ENCODE results near the gene SHISAL2A.

SHISAL2A gene

GRCh38 chr1:52600533-52601179, 32.3 kb upstream of the SHISAL2A start:
- Histone ChIP-seq H3K4me1 (ENCODE audit: control insufficient read depth, insufficient read depth, low read length) (peaks cover 8% of the 10 kb centered on the region; the same call in 1 of the 2 replicates), H3K9me3 (ENCODE audit: control insufficient read depth, insufficient read depth, low read length) (no peaks in the 10 kb centered on the region), H3K27me3 (ENCODE audit: control insufficient read depth, insufficient read depth, low read length) (peaks cover 41% of the 10 kb centered on the region), H3K9ac (ENCODE audit: low read depth, low read length) (no peak overlapping the region), H3K4me3 (ENCODE audit: low read depth, low read length) (no peak overlapping the region), H3K36me3 (ENCODE audit: control insufficient read depth, insufficient read depth, low read length) (no peaks in the 10 kb centered on the region), H3K27ac (ENCODE audit: low read depth, low read length) (no peak overlapping the region)

- Histone ChIP-seq H3K27ac (ENCODE audit: low read depth, low read length) (no peak overlapping the region), H3K4me3 (ENCODE audit: low read depth, low read length) (peak overlapping the region; percentile 65)
Measured at GRCh38 chr1:52601519-52601918, 31.4 kb upstream of the SHISAL2A start.

GRCh38 chr1:52601991-52602855, 30.7 kb upstream of the SHISAL2A start, which contains the start of gene GPX7:
TSS of gene GPX7 (plus strand) at chr1:52602371. CDS start at chr1:52602410, 39 bp downstream.
- Histone ChIP-seq H3K36me3 (ENCODE audit: control insufficient read depth, insufficient read depth, low read length) (0 out of 2 replicates have a peak, but pooled peaks cover 6% of the 10 kb centered on the region), H3K4me1 (ENCODE audit: control insufficient read depth, insufficient read depth, low read length) (peaks cover 8% of the 10 kb centered on the region; the same call in 1 of the 2 replicates), H3K27me3 (ENCODE audit: control insufficient read depth, insufficient read depth, low read length) (peaks cover 41% of the 10 kb centered on the region), H3K9ac (ENCODE audit: low read depth, low read length) (peak within 1 kb of the TSS; percentile 52; the same call in 1 of the 2 replicates), H3K4me3 (ENCODE audit: low read depth, low read length) (peak within 1 kb of the TSS; percentile 65), H3K9me3 (ENCODE audit: control insufficient read depth, insufficient read depth, low read length) (no peaks in the 10 kb centered on the region), H3K27ac (ENCODE audit: low read depth, low read length) (no peak within 1 kb of the TSS)

More at GRCh38 chr1:52601519-52601918, 31.4 kb upstream of the SHISAL2A start:
- peaks cover 41% of the 10 kb centered on the region for H3K27me3 ChIP-seq (ENCODE audit: control insufficient read depth, insufficient read depth, low read length)
- H3K9ac ChIP-seq (ENCODE audit: low read depth, low read length): no peak overlapping the region
- H3K9me3 ChIP-seq (ENCODE audit: control insufficient read depth, insufficient read depth, low read length): no peaks in the 10 kb centered on the region
- H3K4me1 ChIP-seq (ENCODE audit: control insufficient read depth, insufficient read depth, low read length): peaks cover 8% of the 10 kb centered on the region; the same call in 1 of the 2 replicates
- H3K36me3 ChIP-seq (ENCODE audit: control insufficient read depth, insufficient read depth, low read length): no peaks in the 10 kb centered on the region

GRCh38 chr1:52602856-52603600, 29.9 kb upstream of the SHISAL2A start:
- Histone ChIP-seq H3K9ac (ENCODE audit: low read depth, low read length) (peak overlapping the region; percentile 35; the same call in 1 of the 2 replicates), H3K27ac (ENCODE audit: low read depth, low read length) (no peak overlapping the region), H3K4me1 (ENCODE audit: control insufficient read depth, insufficient read depth, low read length) (peaks cover 8% of the 10 kb centered on the region; the same call in 1 of the 2 replicates), H3K4me3 (ENCODE audit: low read depth, low read length) (peak overlapping the region; percentile 65), H3K9me3 (ENCODE audit: control insufficient read depth, insufficient read depth, low read length) (no peaks in the 10 kb centered on the region), H3K27me3 (ENCODE audit: control insufficient read depth, insufficient read depth, low read length) (peaks cover 41% of the 10 kb centered on the region), H3K36me3 (ENCODE audit: control insufficient read depth, insufficient read depth, low read length) (0 out of 2 replicates have a peak, but pooled peaks cover 6% of the 10 kb centered on the region)

GRCh38 chr1:52603630-52604029, 29.3 kb upstream of the SHISAL2A start:
- H3K36me3 ChIP-seq (ENCODE audit: control insufficient read depth, insufficient read depth, low read length): 0 out of 2 replicates have a peak, but pooled peaks cover 6% of the 10 kb centered on the region
- no peak overlapping the region for H3K4me3 ChIP-seq (ENCODE audit: low read depth, low read length)
- no peak overlapping the region for H3K9ac ChIP-seq (ENCODE audit: low read depth, low read length)
- H3K27me3 ChIP-seq (ENCODE audit: control insufficient read depth, insufficient read depth, low read length): peaks cover 41% of the 10 kb centered on the region
- H3K9me3 ChIP-seq (ENCODE audit: control insufficient read depth, insufficient read depth, low read length): no peaks in the 10 kb centered on the region
- H3K4me1 ChIP-seq (ENCODE audit: control insufficient read depth, insufficient read depth, low read length): peaks cover 8% of the 10 kb centered on the region; the same call in 1 of the 2 replicates
- no peak overlapping the region for H3K27ac ChIP-seq (ENCODE audit: low read depth, low read length)

- Histone ChIP-seq H3K36me3 (ENCODE audit: control insufficient read depth, insufficient read depth, low read length) (0 out of 2 replicates have a peak, but pooled peaks cover 6% of the 10 kb centered on the region), H3K4me3 (ENCODE audit: low read depth, low read length) (no peak overlapping the region), H3K27ac (ENCODE audit: low read depth, low read length) (no peak overlapping the region), H3K4me1 (ENCODE audit: control insufficient read depth, insufficient read depth, low read length) (peaks cover 8% of the 10 kb centered on the region; the same call in 1 of the 2 replicates), H3K9me3 (ENCODE audit: control insufficient read depth, insufficient read depth, low read length) (no peaks in the 10 kb centered on the region), H3K27me3 (ENCODE audit: control insufficient read depth, insufficient read depth, low read length) (peaks cover 41% of the 10 kb centered on the region), H3K9ac (ENCODE audit: low read depth, low read length) (no peak overlapping the region)
Measured at GRCh38 chr1:52604063-52604770, 28.8 kb upstream of the SHISAL2A start.

- no peaks in the 10 kb centered on the region for H3K36me3 ChIP-seq (ENCODE audit: control insufficient read depth, insufficient read depth, low read length)
Measured at GRCh38 chr1:52613636-52614373, 19.2 kb upstream of the SHISAL2A start.

GRCh38 chr1:52614671-52615070, 18.3 kb upstream of the SHISAL2A start:
- no peak overlapping the region for H3K27ac ChIP-seq (ENCODE audit: low read depth, low read length)
- no peak overlapping the region for H3K4me3 ChIP-seq (ENCODE audit: low read depth, low read length)
- peaks cover 7% of the 10 kb centered on the region; the same call in 1 of the 2 replicates for H3K4me1 ChIP-seq (ENCODE audit: control insufficient read depth, insufficient read depth, low read length)
- H3K27me3 ChIP-seq (ENCODE audit: control insufficient read depth, insufficient read depth, low read length): no peaks in the 10 kb centered on the region
- H3K9me3 ChIP-seq (ENCODE audit: control insufficient read depth, insufficient read depth, low read length): no peaks in the 10 kb centered on the region
- H3K9ac ChIP-seq (ENCODE audit: low read depth, low read length): no peak overlapping the region
- no peaks in the 10 kb centered on the region for H3K36me3 ChIP-seq (ENCODE audit: control insufficient read depth, insufficient read depth, low read length)

More at GRCh38 chr1:52613636-52614373, 19.2 kb upstream of the SHISAL2A start:
- Histone ChIP-seq H3K4me3 (ENCODE audit: low read depth, low read length) (no peak overlapping the region), H3K9ac (ENCODE audit: low read depth, low read length) (no peak overlapping the region), H3K9me3 (ENCODE audit: control insufficient read depth, insufficient read depth, low read length) (no peaks in the 10 kb centered on the region), H3K4me1 (ENCODE audit: control insufficient read depth, insufficient read depth, low read length) (peaks cover 7% of the 10 kb centered on the region; the same call in 1 of the 2 replicates), H3K27ac (ENCODE audit: low read depth, low read length) (no peak overlapping the region), H3K27me3 (ENCODE audit: control insufficient read depth, insufficient read depth, low read length) (no peaks in the 10 kb centered on the region)

GRCh38 chr1:52615489-52616042, 17.4 kb upstream of the SHISAL2A start:
- no peaks in the 10 kb centered on the region for H3K9me3 ChIP-seq (ENCODE audit: control insufficient read depth, insufficient read depth, low read length)
- peaks cover 7% of the 10 kb centered on the region; the same call in 1 of the 2 replicates for H3K4me1 ChIP-seq (ENCODE audit: control insufficient read depth, insufficient read depth, low read length)
- H3K27ac ChIP-seq (ENCODE audit: low read depth, low read length): no peak overlapping the region
- no peak overlapping the region for H3K4me3 ChIP-seq (ENCODE audit: low read depth, low read length)
- no peaks in the 10 kb centered on the region for H3K27me3 ChIP-seq (ENCODE audit: control insufficient read depth, insufficient read depth, low read length)
- H3K9ac ChIP-seq (ENCODE audit: low read depth, low read length): no peak overlapping the region
- H3K36me3 ChIP-seq (ENCODE audit: control insufficient read depth, insufficient read depth, low read length): no peaks in the 10 kb centered on the region
